BJ (cell line): ENCODE results near the gene CCDC91. TPM values are rescaled to one million over a fixed set of nuclear protein-coding genes. Genes with fewer than 3 reads are reported as not detected.

Experiments used
- CTCF ChIA-PET: fragments of 350-600 bp; formaldehyde crosslinking; extraction: SDS; loops from one replicate; lab custom pipeline; 2021; ENCODE audit warnings: antibody characterized with exemption, inconsistent platforms; lab: Yijun Ruan, JAX
- POLR2A ChIA-PET: fragments of 300-600 bp; sonication (Branson Sonifier 250); formaldehyde crosslinking; extraction: SDS; loops from one replicate; lab custom pipeline; 2021; ENCODE audit warnings: antibody characterized with exemption; lab: Charles Lee
- DNase-seq: peaks from one replicate; pipeline ENCODE4 v3.0.0-alpha.2; 2011; ENCODE audit warnings: low read depth
- H3K27me3 ChIP-seq: 2 replicates; pipeline ENCODE4 v1.6.0; 2011; ENCODE audit warnings: low read length; ENCODE audit not compliant: control insufficient read depth, insufficient read depth
- H3K36me3 ChIP-seq: 2 replicates; pipeline ENCODE4 v1.5.1; 2011; ENCODE audit warnings: low read length; ENCODE audit not compliant: control insufficient read depth, insufficient read depth
- H3K4me3 ChIP-seq: 2 replicates; pipeline ENCODE4 v1.5.1; 2011; ENCODE audit warnings: low read depth, mild to moderate bottlenecking, control low read depth, low read length
- CTCF ChIP-seq: IDR thresholded peaks from 2 replicates; pipeline ENCODE4 v1.5.1; 2011; ENCODE audit warnings: low read depth, mild to moderate bottlenecking, control low read depth, inconsistent platforms, low read length, moderate library complexity; ENCODE audit not compliant: insufficient read depth
- polyA plus RNA-seq: library from polyadenylated mRNA; depleted of rRNA; stranded (reverse); fragments of >200 nt; gene quantifications from 2 replicates; pipeline ENCODE4 v1.2.3, GENCODE V29; 2011

The CCDC91 gene
- polyA plus RNA-seq, 1 experiment: 11.9 TPM

- Histone ChIP-seq H3K27me3 (no peaks in the 10 kb centered on the region), H3K36me3 (no peaks in the 10 kb centered on the region), H3K4me3 (no peak overlapping the region)
- ChIA-PET CTCF (interaction anchor here (0.8 to 0.9 kb wide), 2 partner anchors 29 to 241 kb away, joined by 3 read pairs; no protein-coding TSS in a partner anchor), POLR2A (no interaction called here)
- no peak for DNase-seq
- TF ChIP-seq CTCF: no peak
Observed at GRCh38 chr12:28543021-28543890, 353.0 kb downstream of the CCDC91 start.

- Histone ChIP-seq H3K36me3 (no peaks in the 10 kb centered on the region), H3K27me3 (no peaks in the 10 kb centered on the region), H3K4me3 (no peak overlapping the region)
- ChIA-PET CTCF (interaction anchor here (0.6 to 1.0 kb wide), 2 partner anchors 8 to 448 kb away, joined by 3 to 4 read pairs; no protein-coding TSS in a partner anchor), POLR2A (no interaction called here)
- DNase-seq: no peak
- no peak for TF ChIP-seq CTCF
Observed at GRCh38 chr12:28550757-28551704, 360.8 kb downstream of the CCDC91 start.

- H3K36me3 ChIP-seq: no peaks in the 10 kb centered on the region
- CTCF ChIA-PET: no interaction called here
- no peak for DNase-seq
- POLR2A ChIA-PET: no interaction called here
- H3K27me3 ChIP-seq: no peaks in the 10 kb centered on the region
- no peak overlapping the region for H3K4me3 ChIP-seq
- TF ChIP-seq CTCF: no peak
Observed at GRCh38 chr12:28552251-28552970, 362.2 kb downstream of the CCDC91 start.

GRCh38 chr12:28555748-28556147, 365.5 kb downstream of the CCDC91 start:
- Histone ChIP-seq H3K27me3 (no peaks in the 10 kb centered on the region), H3K4me3 (no peak overlapping the region), H3K36me3 (no peaks in the 10 kb centered on the region)
- POLR2A ChIA-PET: no interaction called here
- CTCF ChIA-PET: no interaction called here
- TF ChIP-seq CTCF: no peak
- DNase-seq: no peak
